ENCODE measurements around the gene NMT1.

Gene NMT1

DNA sequence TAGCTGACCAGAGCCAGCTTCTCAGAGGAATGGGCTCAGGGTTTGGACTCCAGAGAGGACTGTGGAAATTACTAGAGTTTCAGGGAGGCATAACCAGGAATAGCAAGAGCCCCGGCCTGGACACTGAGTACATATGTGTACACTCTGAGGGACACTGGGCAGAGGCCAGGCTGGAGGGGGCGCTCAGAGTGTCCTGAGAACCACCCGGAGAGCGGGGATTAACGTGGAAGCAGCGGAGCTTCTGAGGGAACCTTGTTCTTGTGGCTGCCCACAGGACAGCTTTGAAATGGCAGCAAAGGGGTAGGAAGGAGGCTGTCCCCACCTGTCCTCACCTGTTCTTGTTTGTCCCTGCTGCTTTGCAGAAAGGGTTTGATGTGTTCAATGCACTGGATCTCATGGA, 43.4 kb downstream of the NMT1 start:
- no peak for DNase-seq (ENCODE audit: low read depth, low spot score)

DNA sequence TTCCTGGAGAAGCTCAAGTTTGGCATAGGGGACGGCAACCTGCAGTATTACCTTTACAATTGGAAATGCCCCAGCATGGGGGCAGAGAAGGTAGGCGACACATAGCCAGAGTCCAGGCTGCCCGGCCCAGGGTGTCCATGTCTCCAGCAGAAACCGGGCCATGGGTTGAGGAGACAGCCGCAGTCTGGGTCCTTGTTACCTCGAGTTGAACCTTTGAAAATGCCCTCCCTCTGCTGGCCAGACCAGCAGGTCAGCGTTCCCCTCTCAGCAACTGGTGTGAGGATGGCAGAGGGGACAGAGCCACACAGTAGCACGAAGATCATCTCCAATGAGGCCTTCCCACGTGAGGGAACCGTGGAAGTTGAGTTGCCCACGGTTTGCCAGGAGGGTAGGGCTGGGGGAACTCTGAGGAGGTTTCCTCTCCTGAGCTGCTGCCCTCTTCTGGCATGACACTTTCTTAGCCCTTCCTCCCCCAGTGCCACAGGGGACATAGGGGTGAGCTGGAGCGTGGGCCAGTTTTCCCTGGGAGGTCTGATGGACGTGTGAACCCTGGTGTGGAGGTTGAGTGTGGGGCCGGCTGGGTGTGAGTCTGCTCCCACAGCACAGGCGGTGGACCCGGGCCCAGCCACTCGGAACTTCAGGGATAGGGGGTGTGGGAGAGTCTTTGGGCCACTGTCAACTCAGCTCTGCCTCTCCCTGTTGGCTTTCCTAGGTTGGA, 43.9 kb downstream of the NMT1 start:
- DNase-seq (ENCODE audit: low read depth, low spot score) = no peak

DNA sequence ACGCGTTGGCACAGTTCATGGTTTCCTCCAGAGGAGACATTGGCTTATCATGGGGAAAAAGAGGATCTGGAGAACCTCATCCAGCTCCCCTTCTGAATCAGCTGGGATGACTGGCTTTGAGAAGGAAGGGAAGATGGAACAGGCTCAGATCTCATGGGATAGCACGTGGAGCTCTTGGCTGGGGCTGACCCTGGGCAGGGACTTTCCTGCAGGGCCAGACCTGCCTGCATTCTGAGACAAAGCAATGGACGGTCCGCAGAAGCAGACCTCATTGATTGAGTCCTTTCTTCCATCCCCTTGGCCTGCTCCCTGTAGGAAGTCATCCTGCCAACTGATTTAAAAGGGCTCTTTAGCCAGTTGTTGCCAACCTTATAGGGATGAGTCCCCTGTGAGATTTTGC, 45.0 kb downstream of the NMT1 start:
- no peak for DNase-seq (ENCODE audit: low read depth, low spot score)

DNA sequence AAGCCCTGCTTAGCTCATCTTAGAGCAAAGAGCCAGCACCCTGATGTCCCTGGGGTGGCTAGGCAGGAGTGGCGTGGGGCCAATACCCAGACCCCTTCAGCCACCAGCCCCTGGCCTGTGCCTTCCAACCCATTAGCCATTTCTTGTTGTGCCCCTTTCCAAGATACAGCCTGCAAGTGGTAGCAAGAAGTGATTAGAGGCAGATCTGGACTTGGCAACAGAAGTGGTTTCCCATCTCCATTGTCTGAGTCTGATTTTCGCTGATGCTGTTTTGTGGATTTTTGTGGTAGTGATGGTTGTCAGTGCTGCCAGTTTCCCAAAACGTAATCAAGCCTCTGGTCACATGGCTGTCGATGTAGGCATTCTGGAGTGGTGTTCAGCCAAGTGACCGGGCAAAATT, 45.5 kb downstream of the NMT1 start:
- DNase-seq (ENCODE audit: low read depth, low spot score) = no peak

DNA sequence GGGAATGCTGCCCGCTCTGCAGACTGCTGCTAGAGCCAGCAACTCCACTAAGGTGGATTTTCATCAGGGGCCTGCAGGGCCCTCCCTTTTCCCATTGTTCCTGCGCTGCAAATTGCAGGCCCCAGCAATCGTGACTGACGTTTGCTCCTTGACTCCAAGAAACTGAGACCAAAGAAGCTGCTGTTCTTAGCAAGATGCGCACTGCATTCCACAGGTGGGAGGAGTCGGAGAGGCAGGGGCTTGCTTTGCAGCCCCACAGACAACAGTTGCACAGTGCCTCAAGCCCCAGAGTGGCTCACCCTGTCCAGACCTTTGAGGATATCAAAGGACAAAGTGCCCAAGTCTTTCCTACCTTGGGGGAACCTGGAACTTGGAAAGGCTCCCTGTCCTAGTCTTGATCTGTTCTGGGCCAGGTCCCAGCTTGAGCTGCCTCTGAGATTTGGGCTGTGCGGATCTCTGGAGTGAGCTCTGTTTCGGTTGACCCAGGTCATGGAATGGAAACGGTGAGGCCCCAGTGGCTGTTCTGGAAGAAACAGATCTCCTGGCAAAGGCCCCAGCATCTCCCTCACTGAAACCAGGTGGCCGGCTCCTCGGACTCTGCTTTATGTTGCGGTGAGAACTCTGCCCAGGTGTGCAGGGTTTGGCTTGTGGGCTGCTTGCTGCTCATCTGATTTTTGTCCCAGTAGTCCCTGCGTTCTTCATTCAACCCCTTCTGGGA, 46.3 kb downstream of the NMT1 start:
- DNase-seq (ENCODE audit: low read depth, low spot score) = no peak

DNA sequence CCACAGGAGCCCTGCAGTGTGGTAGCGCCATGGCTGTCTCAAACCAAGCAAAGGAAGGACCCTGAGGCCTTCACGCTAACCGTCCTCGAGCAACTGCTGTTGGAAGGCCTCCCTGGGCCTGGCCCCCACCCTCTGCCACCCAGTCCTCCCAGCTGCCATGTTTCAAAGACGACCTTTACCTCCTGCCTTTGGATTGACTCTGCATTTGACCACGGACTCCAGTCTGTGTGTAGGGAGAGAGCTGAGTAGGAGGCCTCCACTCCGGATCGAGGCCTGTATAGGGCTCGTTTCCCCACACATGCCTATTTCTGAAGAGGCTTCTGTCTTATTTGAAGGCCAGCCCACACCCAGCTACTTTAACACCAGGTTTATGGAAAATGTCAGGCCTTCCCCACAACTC, 46.9 kb downstream of the NMT1 start:
- no peak for DNase-seq (ENCODE audit: low read depth, low spot score)

DNA sequence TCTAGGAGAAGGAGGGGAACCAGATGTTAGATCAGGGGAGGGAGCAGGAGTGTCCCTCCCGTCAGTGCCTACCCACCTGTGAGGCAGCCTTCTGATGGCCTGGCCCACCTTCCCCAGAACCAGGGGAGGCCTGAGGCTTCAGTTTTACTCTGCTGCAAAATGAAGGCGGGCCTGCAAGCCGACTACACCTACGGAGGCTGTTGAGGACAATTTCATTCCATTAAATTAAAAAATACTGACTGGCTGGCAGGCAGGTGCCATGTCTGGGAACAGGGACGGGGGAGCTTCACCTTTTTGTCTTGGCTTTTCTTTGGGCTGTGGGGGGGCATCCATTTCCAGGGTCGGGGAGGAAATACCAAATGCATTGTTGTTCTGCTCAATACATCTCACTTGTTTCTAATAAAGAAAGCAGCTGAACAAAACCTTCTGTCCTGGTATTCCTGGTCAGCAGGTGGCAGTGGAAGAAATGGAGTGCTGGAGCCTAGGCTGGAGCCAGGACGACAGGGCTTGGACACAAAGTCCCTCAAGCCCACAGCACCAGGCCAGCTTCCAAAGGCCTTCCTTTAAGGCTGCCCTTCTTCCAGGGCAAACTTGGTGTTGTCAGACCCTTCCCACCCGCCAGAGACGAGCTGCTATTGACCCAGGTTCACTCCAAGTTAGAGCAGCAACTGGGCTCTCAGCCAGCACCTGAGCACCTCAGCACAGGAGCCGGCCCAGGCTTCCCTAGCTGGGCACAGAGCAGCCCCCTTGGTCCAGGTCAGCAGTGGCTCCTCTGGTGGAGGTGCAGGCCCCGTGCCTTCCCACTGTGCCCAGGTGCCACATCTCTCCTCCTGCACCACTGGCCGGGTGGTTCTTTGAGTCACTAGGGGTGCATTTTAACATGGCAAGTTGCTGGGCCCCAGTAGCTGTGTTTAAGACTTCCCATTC, 47.7 kb downstream of the NMT1 start:
- no peak for DNase-seq (ENCODE audit: low read depth, low spot score)

DNA sequence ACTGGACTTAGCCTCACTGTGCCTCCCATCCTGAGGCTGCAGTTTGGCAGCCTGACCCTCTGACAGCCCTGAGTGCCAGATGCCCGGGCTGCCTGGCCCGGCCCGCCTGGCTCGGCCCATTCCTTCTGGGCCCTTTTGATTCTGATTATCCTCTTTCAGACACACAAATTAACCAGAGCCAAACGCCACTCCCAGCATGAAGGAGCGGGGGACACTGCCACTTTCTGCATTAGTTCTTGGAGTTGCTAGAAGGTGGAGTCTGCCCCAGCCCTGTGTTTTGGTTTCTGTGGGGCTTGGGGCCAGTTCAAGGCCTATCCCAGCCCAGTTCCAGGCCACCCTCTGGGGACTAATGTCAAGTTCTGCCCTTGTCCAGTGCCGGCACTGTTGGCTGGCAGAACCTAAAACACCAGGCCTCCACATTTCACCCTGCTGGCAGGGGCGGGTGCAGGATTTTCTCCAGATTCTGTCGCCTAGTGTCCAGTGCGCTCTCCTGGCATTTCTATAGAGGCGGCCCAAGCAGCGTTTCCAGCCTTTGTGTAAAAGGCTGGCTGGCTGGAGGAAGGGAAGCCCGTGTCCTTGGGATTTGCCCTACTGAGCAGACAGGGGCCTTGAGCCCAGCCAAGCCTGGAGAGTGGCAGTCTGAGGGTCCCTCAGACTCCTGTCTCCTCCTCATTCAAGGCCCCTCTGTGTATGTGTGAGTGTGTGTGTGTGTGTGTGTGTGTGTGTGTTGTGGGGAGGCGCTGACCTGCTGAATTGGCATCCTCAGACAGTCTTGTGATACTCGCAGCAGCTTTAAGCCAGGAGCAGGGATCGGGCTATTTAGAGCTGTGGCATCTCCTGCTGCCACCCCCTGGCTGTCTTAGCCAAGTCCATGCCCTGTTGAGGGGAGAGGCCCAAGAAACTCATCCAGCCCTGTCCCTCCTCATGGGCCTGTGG, 49.8 kb downstream of the NMT1 start:
- DNase-seq (ENCODE audit: low read depth, low spot score) = no peak

DNA sequence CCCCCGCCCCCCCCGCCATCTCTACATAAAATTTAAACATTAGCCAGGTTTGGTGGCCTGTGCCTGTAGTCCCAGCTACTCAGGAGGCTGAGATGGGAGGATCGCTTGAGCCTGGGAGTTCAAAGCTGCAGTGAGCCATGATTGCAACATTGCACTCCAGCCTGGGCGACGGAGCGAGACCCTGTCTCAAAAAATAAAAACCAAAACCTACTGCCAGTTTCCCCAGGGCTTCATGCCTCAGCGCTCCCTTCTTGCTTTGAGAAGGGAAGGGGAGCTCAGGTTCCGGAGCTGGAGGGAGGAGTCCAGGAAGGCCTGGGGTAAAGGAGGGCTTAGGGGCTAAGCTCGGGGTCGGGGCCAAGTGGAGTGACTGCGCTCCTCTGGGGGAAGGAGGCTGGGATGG, 50.7 kb downstream of the NMT1 start:
- DNase-seq (ENCODE audit: low read depth, low spot score) = no peak

DNA sequence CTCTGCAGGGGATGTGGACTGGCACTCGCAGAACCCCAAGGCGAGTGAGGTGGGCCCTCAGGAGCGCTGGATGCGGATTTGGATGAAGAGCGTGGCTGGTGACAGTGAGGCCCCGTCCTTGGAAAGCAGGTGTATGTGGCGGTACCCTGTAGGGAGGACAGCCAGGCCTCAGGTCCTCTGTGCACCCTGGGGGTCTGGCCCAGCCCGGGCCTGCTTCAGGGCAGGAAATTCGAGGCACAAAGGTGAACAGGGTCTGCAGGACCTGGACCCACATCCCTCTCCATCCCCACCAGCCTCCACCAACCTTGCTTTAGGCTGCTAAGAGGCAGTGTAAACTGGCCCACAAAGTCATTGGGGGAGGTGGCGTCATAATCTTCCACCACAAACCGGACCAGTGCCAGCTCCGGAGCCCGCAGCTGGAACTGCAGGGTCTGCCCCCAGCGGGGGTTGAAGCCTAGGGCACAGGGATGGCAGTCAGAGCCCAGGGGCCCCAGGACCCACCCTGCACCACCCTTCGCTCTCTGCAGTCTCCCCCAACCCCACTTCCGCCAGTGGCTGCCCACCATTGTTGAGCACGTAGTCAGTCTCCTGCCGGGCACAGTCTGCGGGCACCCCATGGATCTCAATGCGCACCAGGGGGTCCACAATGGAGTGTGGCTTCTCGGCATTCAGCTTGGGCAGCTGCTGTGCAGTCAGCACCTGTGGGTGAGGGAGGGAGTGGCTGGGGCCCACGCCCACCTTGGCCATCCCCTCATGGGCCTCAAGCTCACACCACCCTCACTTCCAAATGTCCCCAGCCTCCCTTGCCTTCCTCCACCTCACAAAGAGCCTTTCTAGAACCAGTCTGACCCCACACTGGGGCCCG, 51.7 kb downstream of the NMT1 start:
- DNase-seq (ENCODE audit: low read depth, low spot score) = no peak

DNA sequence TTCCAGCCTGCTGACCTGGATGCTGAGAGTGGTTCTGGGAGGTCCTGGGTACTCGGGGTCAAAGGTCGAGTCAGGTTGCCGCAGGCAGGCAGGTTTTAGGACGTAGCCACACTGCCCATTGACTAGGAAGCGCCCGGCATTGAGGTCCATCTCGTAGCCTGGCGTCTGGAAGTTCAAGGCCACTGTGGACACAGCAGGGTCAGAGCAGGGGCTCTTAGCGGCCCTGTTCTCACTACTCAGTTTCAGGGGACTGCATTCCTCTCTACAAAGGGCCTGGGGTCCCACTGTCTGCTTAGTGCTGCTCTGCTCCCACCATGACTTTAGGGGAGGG, 52.3 kb downstream of the NMT1 start:
- DNase-seq (ENCODE audit: low read depth, low spot score) = no peak

DNA sequence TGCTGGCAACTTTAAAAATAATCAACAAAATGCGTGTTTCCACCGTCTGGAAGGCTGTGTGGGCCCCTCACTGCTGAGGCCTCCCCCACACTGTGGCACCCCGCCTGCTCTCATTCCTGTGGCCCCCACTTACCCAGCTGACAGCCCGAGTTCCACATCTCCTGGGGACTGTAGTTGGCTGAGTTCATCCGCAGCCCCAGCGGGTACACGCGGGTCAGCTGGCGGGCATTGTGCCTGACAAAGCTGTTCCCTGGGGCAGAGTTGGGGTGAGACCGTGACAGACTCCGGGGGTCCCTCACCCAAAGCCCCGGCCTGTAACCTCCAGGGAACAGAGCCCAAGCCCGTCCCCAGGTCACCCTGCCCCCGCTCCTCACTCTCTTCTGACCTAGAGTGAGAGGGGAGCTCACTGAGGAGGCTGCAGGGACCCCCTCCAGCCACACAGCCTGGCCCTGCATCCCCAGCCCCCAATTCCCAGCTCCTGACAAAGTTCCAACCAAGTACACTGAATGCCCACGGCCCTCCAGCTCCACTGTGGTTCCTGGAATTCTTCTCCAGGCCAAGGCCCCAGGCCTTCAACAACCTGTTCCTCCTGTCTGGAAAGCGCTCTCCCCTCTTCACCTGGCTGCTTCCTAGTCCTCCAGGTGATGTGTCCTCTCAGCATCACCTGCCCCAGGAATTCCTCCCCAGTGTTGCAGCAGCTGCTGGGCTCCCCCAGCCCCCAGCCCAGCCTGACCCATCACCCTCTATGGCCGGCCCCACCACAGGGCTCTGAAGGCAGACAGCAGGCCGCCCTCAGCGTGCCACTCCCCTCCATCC, 53.2 kb downstream of the NMT1 start:
- no peak for DNase-seq (ENCODE audit: low read depth, low spot score)

DNA sequence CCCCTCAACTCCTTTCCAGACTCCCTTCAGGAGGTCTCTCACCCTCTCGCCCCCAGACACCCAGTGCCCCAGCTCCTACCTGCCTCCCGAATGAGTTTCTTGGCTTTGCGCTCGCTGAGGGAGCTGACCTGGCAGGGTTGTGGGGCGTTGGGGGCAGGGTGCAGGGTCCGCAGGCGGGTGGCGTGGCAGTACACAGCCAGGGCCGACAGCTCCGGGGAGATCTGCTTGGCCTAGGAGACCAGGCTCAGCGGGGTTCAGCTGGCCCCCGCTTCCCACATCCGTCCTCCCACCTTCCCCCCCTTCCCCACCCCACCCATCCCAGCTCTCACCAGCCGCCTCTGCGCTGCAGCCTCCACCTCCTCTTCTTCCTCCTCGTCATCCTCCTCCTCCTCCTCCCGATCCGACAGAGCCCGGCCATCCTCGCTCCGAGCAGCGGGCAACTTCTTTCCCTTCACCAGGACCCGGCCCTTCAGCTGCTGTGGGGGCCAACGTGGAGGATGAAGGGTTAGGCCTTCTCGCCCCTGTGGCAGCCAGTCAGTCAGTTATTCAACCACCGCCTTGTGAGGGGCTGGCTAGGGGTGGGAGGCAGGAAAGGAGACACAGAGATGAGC, 54.0 kb downstream of the NMT1 start:
- no peak for DNase-seq (ENCODE audit: low read depth, low spot score)

DNA sequence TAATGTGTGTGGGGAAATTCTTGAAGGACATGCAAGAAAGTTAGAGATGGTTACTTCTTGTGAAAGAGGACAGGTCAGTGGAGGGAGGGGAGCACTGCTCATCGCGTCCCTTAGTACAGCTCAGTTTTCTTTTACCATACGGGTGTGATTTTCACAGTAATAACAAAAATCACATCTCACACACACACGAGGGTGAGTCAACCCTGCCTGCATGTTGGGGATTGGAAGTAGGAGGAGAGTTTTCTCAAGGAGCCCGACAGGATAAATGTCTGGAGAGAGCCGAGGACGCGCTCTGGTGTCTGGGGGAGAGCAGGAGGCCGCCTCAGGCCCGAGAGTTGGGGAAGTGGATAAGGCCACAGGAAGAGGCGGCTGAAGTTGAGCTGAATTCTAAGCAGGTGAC, 54.8 kb downstream of the NMT1 start:
- no peak for DNase-seq (ENCODE audit: low read depth, low spot score)

DNA sequence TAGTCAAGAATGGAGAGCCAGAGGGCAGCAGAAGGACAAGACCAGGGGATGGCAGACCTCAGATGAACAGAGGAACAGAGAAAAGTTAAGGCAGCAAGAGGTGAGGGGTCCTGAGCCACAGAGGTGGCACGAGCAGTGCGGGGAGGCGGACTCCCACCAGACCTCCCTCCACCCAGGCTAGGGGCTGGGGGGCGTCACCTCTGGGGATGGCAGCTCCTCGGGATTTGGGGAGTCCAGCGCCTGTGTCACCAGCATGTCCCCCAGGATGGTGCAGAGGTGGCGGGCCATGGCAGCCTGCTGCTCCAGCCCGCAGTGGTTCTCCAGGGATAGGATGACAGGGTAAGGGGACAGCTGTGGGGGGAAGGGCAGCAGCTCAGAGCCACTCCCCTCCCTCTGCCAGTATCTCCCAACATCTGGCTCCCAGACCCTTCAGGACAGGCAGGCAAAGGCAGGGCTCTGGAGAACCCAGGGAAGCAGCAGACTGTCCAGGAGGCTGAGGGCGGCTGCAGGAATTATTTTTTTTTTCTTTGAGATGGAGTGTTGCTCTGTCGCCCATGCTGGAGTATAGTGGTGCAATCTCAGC, 55.4 kb downstream of the NMT1 start:
- no peak for DNase-seq (ENCODE audit: low read depth, low spot score)

DNA sequence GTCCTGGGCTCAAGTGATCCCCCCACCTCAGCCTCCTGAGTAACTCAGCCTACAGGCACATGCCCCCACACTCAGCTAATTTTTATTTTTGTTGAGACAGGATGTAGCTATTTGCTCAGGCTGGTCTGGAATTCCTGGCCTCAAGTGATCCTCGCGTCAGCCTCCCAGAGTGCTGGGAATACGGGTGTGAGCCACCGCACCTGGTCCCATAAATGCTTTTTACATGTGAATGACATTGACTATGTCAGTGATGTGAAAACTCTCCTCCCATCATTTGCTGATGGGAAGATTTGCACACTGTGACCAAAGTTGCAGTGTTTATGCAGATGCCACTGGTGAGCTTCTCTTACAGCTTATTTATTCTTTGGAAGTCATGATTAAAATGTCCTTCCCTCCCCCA, 56.2 kb downstream of the NMT1 start:
- DNase-seq (ENCODE audit: low read depth, low spot score) = no peak

DNA sequence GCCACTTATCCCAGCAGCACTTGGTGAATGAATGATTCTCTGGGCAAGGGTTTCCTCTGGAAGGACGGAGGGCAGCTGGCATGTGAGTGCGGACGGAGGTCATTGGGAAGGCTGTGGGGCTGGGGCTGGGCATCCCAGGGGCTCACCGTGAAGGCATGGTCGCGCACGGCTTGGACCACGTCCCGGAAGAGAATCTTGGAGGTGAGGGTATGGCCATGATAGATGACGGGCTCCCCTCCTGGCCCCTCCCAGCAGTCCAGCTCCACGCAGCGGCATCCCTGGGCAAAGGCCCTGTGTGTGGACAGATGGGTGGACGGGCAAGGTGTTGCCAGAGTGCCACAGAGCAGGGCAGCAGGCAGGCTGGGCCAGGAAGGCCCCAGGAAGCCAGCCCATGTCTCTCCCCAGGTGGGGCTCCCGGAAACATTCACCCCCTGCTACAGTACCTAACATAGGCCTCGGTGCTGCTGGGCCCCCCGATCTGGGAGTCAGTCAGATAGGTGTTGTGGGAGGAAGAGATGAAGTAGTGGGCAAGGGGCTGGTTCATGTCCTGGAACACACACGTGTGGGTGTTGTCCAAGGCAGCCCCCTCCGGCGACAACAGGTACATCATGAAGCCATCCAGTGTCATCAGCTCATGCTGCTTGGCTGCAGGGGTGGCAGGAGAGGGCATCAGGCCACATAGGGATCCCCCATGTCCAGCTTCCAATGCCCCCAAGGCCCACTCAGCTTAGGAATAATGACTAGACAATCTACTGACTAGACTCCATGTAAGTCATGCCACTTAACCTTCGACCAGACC, 56.9 kb downstream of the NMT1 start:
- no peak for DNase-seq (ENCODE audit: low read depth, low spot score)

DNA sequence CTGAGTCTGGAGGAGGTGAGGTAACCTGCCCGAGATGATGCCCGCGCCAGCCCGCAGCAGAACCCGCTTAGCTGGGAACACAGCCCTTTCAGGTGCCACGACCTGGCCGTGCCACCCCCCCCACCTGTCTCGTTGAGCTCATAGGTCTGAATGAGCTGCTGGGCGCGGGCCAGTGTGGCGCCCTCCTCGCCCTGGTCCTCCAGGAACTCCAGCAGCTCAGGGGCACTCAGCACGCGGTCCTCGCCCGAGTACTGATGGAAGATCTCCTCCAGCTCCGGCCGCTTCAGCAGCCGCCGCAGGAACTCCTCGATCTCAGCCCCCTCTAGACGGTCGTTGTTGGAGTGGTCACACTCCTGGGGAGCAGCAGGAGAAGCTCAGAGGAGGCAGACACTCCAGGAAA, 57.6 kb downstream of the NMT1 start:
- DNase-seq (ENCODE audit: low read depth, low spot score) = no peak
